K562 (cell line): Measurements from ENCODE around the gene IMPDH2. TPM values are rescaled to one million over a fixed set of nuclear protein-coding genes. Genes with fewer than 3 reads are reported as not detected.

Source experiments
- CAMTA2 ChIP-seq: fragments of 250-450 bp; sonication (Bioruptor Pico); conservative IDR thresholded peaks from 2 replicates; pipeline ENCODE4 v1.5.1; 2022
- CBFA2T3 ChIP-seq: fragments of 450-650 bp; IDR thresholded peaks from 2 replicates; pipeline ENCODE4 v1.6.1; 2017
- CC2D1A ChIP-seq: fragments of 450-650 bp; IDR thresholded peaks from 2 replicates; pipeline ENCODE4 v1.6.1; 2017; ENCODE audit warnings: mild to moderate bottlenecking
- EP400 ChIP-seq: fragments of 450-650 bp; IDR thresholded peaks from 2 replicates; pipeline ENCODE4 v1.6.1; 2017; ENCODE audit warnings: antibody characterized with exemption, mild to moderate bottlenecking, moderate library complexity
- KLF10 ChIP-seq: fragments of 250-450 bp; sonication (Bioruptor Pico); IDR thresholded peaks from 2 replicates; pipeline ENCODE4 v1.6.1; 2021; ENCODE audit warnings: matching md5 sums
- NUFIP1 ChIP-seq: fragments of 450-650 bp; IDR thresholded peaks from 2 replicates; pipeline ENCODE4 v1.6.1; 2018; ENCODE audit not compliant: partially characterized antibody
- SOX6 ChIP-seq: fragments of 450-650 bp; IDR thresholded peaks from 2 replicates; pipeline ENCODE4 v1.6.1; 2014; ENCODE audit warnings: mild to moderate bottlenecking
- TRIM24 ChIP-seq, 2 experiments: fragments of 450-650 bp; IDR thresholded peaks; 2 replicates each; pipeline ENCODE4 v1.6.1; 2016
- YBX1 ChIP-seq: fragments of 450-650 bp; IDR thresholded peaks from 2 replicates; pipeline ENCODE4 v1.7.1; 2016; ENCODE audit warnings: mild to moderate bottlenecking
- ZNF175 ChIP-seq: fragments of 200-800 bp; sonication (Bioruptor generic); IDR thresholded peaks from 2 replicates; pipeline ENCODE4 v1.6.1; 2016; ENCODE audit warnings: low read depth, mild to moderate bottlenecking, missing genetic modification characterization, missing compliant biosample characterization
- polyA plus RNA-seq, 8 experiments: library from polyadenylated mRNA; depleted of rRNA in 4 of 8; stranded (reverse) in 5 of 8; unstranded in 3 of 8; fragments of >200 nt; fragmentation: Nextera tagmentation in 2 of 8; fragmentation: Illumina TruSeq in 1 of 8; extraction: Ambion mirVana in 2 of 8; extraction: Trizol in 1 of 8; gene quantifications; 2 replicates each; pipeline versions ENCODE4 v1.2.1 to v1.2.3, GENCODE V29; 2011 to 2014; ENCODE audit warnings: inconsistent platforms in 1 of 8, missing spikeins in 1 of 8
- total RNA-seq, 7 experiments: library from RNA; depleted of rRNA in 6 of 7; stranded (reverse); fragments of >200 nt in 6 of 7; fragmentation: Illumina TruSeq in 2 of 7; extraction: Trizol in 2 of 7; gene quantifications; 2 replicates each; pipeline versions ENCODE4 v1.2.1 to v1.2.3, GENCODE V29; 2011 to 2021; ENCODE audit warnings: low replicate concordance in 1 of 7
- TF ChIP-seq, protein P1 (sequence below): sonication (generic); formaldehyde crosslinking; IDR thresholded peaks from 2 replicates; pipeline ENCODE4 v1.8.0; 2022; ENCODE audit warnings: missing genetic modification reagents, mild to moderate bottlenecking, moderate library complexity, borderline replicate concordance
- TF ChIP-seq, protein P2 (sequence below): sonication (generic); formaldehyde crosslinking; IDR thresholded peaks from 2 replicates; pipeline ENCODE4 v1.9.0; 2022; ENCODE audit warnings: mild to moderate bottlenecking, missing genetic modification reagents

IMPDH2 gene
- total and polyA plus RNA-seq, 9 of the 15 experiments (the other 6 are each of a cell fraction or from before 2014, with no cell fraction given) = 318 to 507 (median 366) TPM

GRCh38 chr3:49013113-49013737, 16.0 kb downstream of the IMPDH2 start (continued):
- TF ChIP-seq NUFIP1 (no peak), CAMTA2 (no peak), CBFA2T3 (no peak), KLF10 (CRISPR knock-in tag) (no peak), ZNF175 (CRISPR knock-in tag) (no peak), CC2D1A (no peak), EP400 (no peak), TRIM24 (IDR thresholded peaks at IDR 0.05) (no peak), SOX6 (no peak), YBX1 (no peak)
- TF ChIP-seq, protein P1, sequence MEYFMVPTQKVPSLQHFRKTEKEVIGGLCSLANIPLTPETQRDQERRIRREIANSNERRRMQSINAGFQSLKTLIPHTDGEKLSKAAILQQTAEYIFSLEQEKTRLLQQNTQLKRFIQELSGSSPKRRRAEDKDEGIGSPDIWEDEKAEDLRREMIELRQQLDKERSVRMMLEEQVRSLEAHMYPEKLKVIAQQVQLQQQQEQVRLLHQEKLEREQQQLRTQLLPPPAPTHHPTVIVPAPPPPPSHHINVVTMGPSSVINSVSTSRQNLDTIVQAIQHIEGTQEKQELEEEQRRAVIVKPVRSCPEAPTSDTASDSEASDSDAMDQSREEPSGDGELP (CRISPR knock-in tag) = no peak
- TF ChIP-seq, protein P2, sequence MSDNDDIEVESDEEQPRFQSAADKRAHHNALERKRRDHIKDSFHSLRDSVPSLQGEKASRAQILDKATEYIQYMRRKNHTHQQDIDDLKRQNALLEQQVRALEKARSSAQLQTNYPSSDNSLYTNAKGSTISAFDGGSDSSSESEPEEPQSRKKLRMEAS (CRISPR knock-in tag) = no peak
